HepG2 (cell line): ENCODE measurements around the gene LRRC28. TPM values are rescaled to one million over a fixed set of nuclear protein-coding genes. Genes with fewer than 3 reads are reported as not detected.

Experiments
- ATAC-seq: fragments of 200-7000 bp; cut with Tn5 transposase; 3 replicates; pipeline ENCODE4 v1.9.1; 2020; ENCODE audit warnings: mild to moderate bottlenecking, moderate library complexity
- BruUV-seq: library from RNA; stranded (reverse); fragments of 400-500 nt; replicated peaks from 2 replicates; lab custom pipeline; 2021; lab: Mats Ljungman, UMichigan
- CTCF ChIA-PET: fragments of 300-600 bp; formaldehyde crosslinking; extraction: SDS; loops from one replicate; lab custom pipeline; 2021; ENCODE audit warnings: low total read pairs, inconsistent platforms, low intra/inter-chr PET ratio; lab: Yijun Ruan, JAX
- POLR2A ChIA-PET: fragments of 350-600 bp; sonication (Branson Sonifier 250); formaldehyde crosslinking; loops from one replicate; lab custom pipeline; 2020; ENCODE audit warnings: antibody characterized with exemption, inconsistent platforms; lab: Yijun Ruan, JAX
- DNase-seq: peaks from one replicate; pipeline ENCODE4 v3.0.0-alpha.2; 2015; ENCODE audit warnings: low spot score
- FAIRE-seq: peaks from 3 replicates; lab custom pipeline; 2011; peaks lifted over from hg19 to GRCh38; lab: Jason Lieb, UNC
- H2AFZ ChIP-seq: one replicate; pipeline ENCODE4 v1.6.1; 2011; ENCODE audit warnings: low read length, inconsistent platforms
- H3K27ac ChIP-seq: fragments of 300-600 bp; 3 replicates; pipeline ENCODE4 v1.8.0; 2011; ENCODE audit warnings: mixed run types, mild to moderate bottlenecking, mixed read lengths, low read length, inconsistent platforms; ENCODE audit not compliant: insufficient read depth; ENCODE audit errors: extremely low read length
- H3K27me3 ChIP-seq, 2 experiments: fragments of 200-600 bp in 1 of 2; 2 replicates in 1 of 2; 3 replicates in 1 of 2; pipeline versions ENCODE4 v1.6.0 to v1.8.0; 2011; ENCODE audit warnings: low read length in 2 of 2, mild to moderate bottlenecking in 2 of 2, moderate library complexity in 2 of 2, inconsistent platforms in 1 of 2; ENCODE audit not compliant: insufficient read depth in 2 of 2, control insufficient read depth in 1 of 2
- H3K36me3 ChIP-seq, 2 experiments: fragments of 200-600 bp in 1 of 2; replicated peaks in 1 of 2; 2 replicates in 1 of 2; 3 replicates in 1 of 2; pipeline versions ENCODE4 v1.5.1 to v1.8.0; 2011; ENCODE audit warnings: low read length in 2 of 2, inconsistent platforms in 1 of 2; ENCODE audit not compliant: insufficient read depth in 2 of 2, control insufficient read depth in 1 of 2
- H3K4me1 ChIP-seq: 2 replicates; pipeline ENCODE4 v1.5.1; 2012; ENCODE audit warnings: low read length, inconsistent platforms; ENCODE audit not compliant: insufficient read depth
- H3K4me2 ChIP-seq: 2 replicates; pipeline ENCODE4 v1.6.0; 2011; ENCODE audit warnings: low read depth, low read length, inconsistent platforms
- H3K4me3 ChIP-seq, 3 experiments: fragments of 200-600 bp in 1 of 3; sonication (generic), shearing (Covaris generic) in 1 of 3; replicated peaks in 1 of 3; 2 replicates each; pipeline ENCODE4 v1.5.1; 2011 to 2016; ENCODE audit warnings: low read length in 3 of 3, inconsistent platforms in 2 of 3, low read depth in 2 of 3, mild to moderate bottlenecking in 2 of 3, control low read depth in 1 of 3, mixed read lengths in 1 of 3; ENCODE audit not compliant: insufficient read depth in 1 of 3
- H3K79me2 ChIP-seq: one replicate; pipeline ENCODE4 v1.6.1; 2011; ENCODE audit warnings: low read length, inconsistent platforms; ENCODE audit not compliant: insufficient read depth
- H3K9ac ChIP-seq: 2 replicates; pipeline ENCODE4 v1.6.0; 2011; ENCODE audit warnings: mild to moderate bottlenecking, low read depth, low read length, inconsistent platforms; ENCODE audit not compliant: insufficient read depth
- H3K9me3 ChIP-seq: 2 replicates; pipeline ENCODE4 v1.5.1; 2012; ENCODE audit warnings: mild to moderate bottlenecking, low read length
- H4K20me1 ChIP-seq: 2 replicates; pipeline ENCODE4 v1.6.0; 2011; ENCODE audit warnings: inconsistent platforms, mild to moderate bottlenecking, low read length, moderate library complexity; ENCODE audit not compliant: insufficient read depth
- HIVEP1 ChIP-seq: sonication (generic); formaldehyde crosslinking; IDR thresholded peaks from 2 replicates; pipeline ENCODE4 v1.4.0; 2020; ENCODE audit warnings: mild to moderate bottlenecking, missing genetic modification reagents
- HOMEZ ChIP-seq: IDR thresholded peaks from 2 replicates; pipeline ENCODE4 v1.6.1; 2016; ENCODE audit warnings: low read depth
- KDM4B ChIP-seq: sonication (generic); formaldehyde crosslinking; IDR thresholded peaks from 2 replicates; pipeline ENCODE4 v1.4.0; 2020; ENCODE audit warnings: missing genetic modification reagents
- MAF1 ChIP-seq: sonication (generic); formaldehyde crosslinking; IDR thresholded peaks from 2 replicates; pipeline ENCODE4 v1.5.0; 2020; ENCODE audit warnings: missing genetic modification reagents, borderline replicate concordance
- MLX ChIP-seq: IDR thresholded peaks from 2 replicates; pipeline ENCODE4 v1.6.1; 2016
- NFIB ChIP-seq: sonication (generic); formaldehyde crosslinking; IDR thresholded peaks from 2 replicates; pipeline ENCODE4 v1.9.0; 2021; ENCODE audit warnings: missing genetic modification reagents, mild to moderate bottlenecking, borderline replicate concordance
- NONO ChIP-seq, 2 experiments: fragments of 450-650 bp in 1 of 2; sonication (generic) in 1 of 2; formaldehyde crosslinking in 1 of 2; IDR thresholded peaks in 1 of 2; conservative IDR thresholded peaks in 1 of 2; 2 replicates each; pipeline versions ENCODE4 v1.6.1 to v1.8.0; 2017 to 2022; ENCODE audit warnings: mild to moderate bottlenecking in 1 of 2, missing genetic modification reagents in 1 of 2, moderate library complexity in 1 of 2
- POLR2AphosphoS5 ChIP-seq: IDR thresholded peaks from 2 replicates; pipeline ENCODE4 v1.6.1; 2012; ENCODE audit warnings: low read depth, low read length
- RBAK ChIP-seq: sonication (generic); formaldehyde crosslinking; IDR thresholded peaks from 2 replicates; pipeline ENCODE4 v1.5.1; 2020; ENCODE audit warnings: mild to moderate bottlenecking, missing genetic modification reagents
- SATB2 ChIP-seq: sonication (generic); formaldehyde crosslinking; IDR thresholded peaks from 2 replicates; pipeline ENCODE4 v1.5.0; 2020; ENCODE audit warnings: missing genetic modification reagents
- SIX4 ChIP-seq: sonication (generic); formaldehyde crosslinking; IDR thresholded peaks from 2 replicates; pipeline ENCODE4 v1.4.0; 2020; ENCODE audit warnings: missing genetic modification reagents
- THRA ChIP-seq: sonication (generic); formaldehyde crosslinking; IDR thresholded peaks from 2 replicates; pipeline ENCODE4 v1.4.0; 2020; ENCODE audit warnings: missing genetic modification reagents, borderline replicate concordance
- ZBTB34 ChIP-seq: sonication (generic); formaldehyde crosslinking; IDR thresholded peaks from 2 replicates; pipeline ENCODE4 v1.8.0; 2022; ENCODE audit warnings: mild to moderate bottlenecking, missing genetic modification reagents
- ZNF160 ChIP-seq: sonication (generic); formaldehyde crosslinking; IDR thresholded peaks from 2 replicates; pipeline ENCODE4 v1.8.0; 2022; ENCODE audit warnings: mild to moderate bottlenecking, inconsistent platforms, missing genetic modification reagents
- ZNF282 ChIP-seq: fragments of 450-650 bp; IDR thresholded peaks from 2 replicates; pipeline ENCODE4 v1.6.1; 2018; ENCODE audit not compliant: partially characterized antibody
- ZNF607 ChIP-seq: sonication (generic); formaldehyde crosslinking; IDR thresholded peaks from 2 replicates; pipeline ENCODE4 v1.5.1; 2020; ENCODE audit warnings: missing genetic modification reagents, mild to moderate bottlenecking, borderline replicate concordance
- ZNF7 ChIP-seq: IDR thresholded peaks from 2 replicates; pipeline ENCODE4 v1.6.1; 2016; ENCODE audit warnings: missing biosample characterization, missing genetic modification reagents
- ZNF784 ChIP-seq: sonication (generic); formaldehyde crosslinking; IDR thresholded peaks from 2 replicates; pipeline ENCODE4 v1.5.1; 2020; ENCODE audit warnings: missing genetic modification reagents, mild to moderate bottlenecking, borderline replicate concordance
- ZSCAN22 ChIP-seq: sonication (generic); formaldehyde crosslinking; IDR thresholded peaks from 2 replicates; pipeline ENCODE4 v1.4.0; 2020; ENCODE audit warnings: mild to moderate bottlenecking, missing genetic modification reagents
- WGBS: methylation state at CpG from one replicate; pipeline ENCODE4 v1.1.6; 2017; ENCODE audit warnings: low lambda C conversion rate; 5-methylcytosine and 5-hydroxymethylcytosine counted together
- in situ Hi-C: cut with HindIII; loops from 2 replicates; pipeline ENCODE4 v1.10.0; 2017; ENCODE audit warnings: low pct_unique_long_range_greater_than_20kb; ENCODE audit not compliant: extremely low pct_ligation_motif_present
- intact Hi-C: fragments of 100-400 bp; cut with micrococcal nuclease; formaldehyde crosslinking; loops from one replicate; pipeline ENCODE4 v1.10.0; 2022; ENCODE audit not compliant: unreplicated experiment
- polyA plus RNA-seq, 8 experiments: library from polyadenylated mRNA; depleted of rRNA in 3 of 8; stranded (reverse) in 7 of 8; unstranded in 1 of 8; fragments of >200 nt; fragmentation: Illumina TruSeq in 4 of 8; extraction: Trizol in 4 of 8; gene quantifications; 2 replicates each; pipeline versions ENCODE4 v1.2.1 to v1.2.3, GENCODE V29; 2011 to 2016; ENCODE audit warnings: low read depth in 4 of 8, missing spikeins in 1 of 8, mixed read lengths in 1 of 8; ENCODE audit not compliant: insufficient read depth in 1 of 8
- total RNA-seq, 5 experiments: library from RNA; depleted of rRNA; stranded (reverse); fragments of >200 nt; fragmentation: Illumina TruSeq; extraction: Trizol; gene quantifications; 2 replicates each; pipeline ENCODE4 v1.2.3, GENCODE V29; 2016; ENCODE audit warnings: low read depth in 1 of 5

The LRRC28 gene
- total and polyA plus RNA-seq, 2 of the 13 experiments (the other 11 are each of a cell fraction or from before 2014, with no cell fraction given), result 17.5 to 21.3 TPM

GRCh38 chr15:99413955-99414754, 162.9 kb downstream of the LRRC28 start:
- no peak overlapping the region for H3K9ac ChIP-seq
- intact Hi-C loops, result no loop called here
- no peaks in the 10 kb centered on the region for H4K20me1 ChIP-seq
- no peaks in the 10 kb centered on the region for H3K9me3 ChIP-seq
- no TSS peak for BruUV-seq
- FAIRE-seq (no peak), DNase-seq (no peak), ATAC-seq (no peak)
- H3K36me3 ChIP-seq, result no peaks in the 10 kb centered on the region
- H3K4me2 ChIP-seq, result no peak overlapping the region
- in situ Hi-C loops, result loop anchor here (25.0 kb wide), 1 partner anchor 298 kb away; no protein-coding TSS in a partner anchor
- H2AFZ ChIP-seq, result no peak overlapping the region
- CTCF ChIA-PET, result no interaction called here
- H3K4me3 ChIP-seq, result no peak overlapping the region
- POLR2A ChIA-PET, result no interaction called here
- 74% methylated on average over 10 of the region's 21 CpGs for whole genome bisulfite sequencing
- H3K27me3 ChIP-seq, result no peaks in the 10 kb centered on the region; a peak in 1 of 5 replicates
- H3K79me2 ChIP-seq, result no peaks in the 10 kb centered on the region
- H3K27ac ChIP-seq, result no peak overlapping the region
- H3K4me1 ChIP-seq, result 0 out of 2 replicates have a peak, but pooled peaks cover 11% of the 10 kb centered on the region
- no peak for TF ChIP-seq SIX4 (CRISPR knock-in tag)
- no peak for TF ChIP-seq ZSCAN22
- no peak for TF ChIP-seq MLX (CRISPR knock-in tag)
- no peak for TF ChIP-seq HOMEZ (CRISPR knock-in tag)
- no peak for TF ChIP-seq MAF1 (CRISPR knock-in tag)
- TF ChIP-seq RBAK (CRISPR knock-in tag), result no peak
- no peak for TF ChIP-seq KDM4B
- no peak for TF ChIP-seq NONO (IDR thresholded peaks at IDR 0.05)
- TF ChIP-seq NONO (CRISPR knock-in tag; conservative IDR thresholded peaks at IDR 0.05), result no peak
- TF ChIP-seq POLR2AphosphoS5, result no peak
- no peak for TF ChIP-seq ZBTB34
- TF ChIP-seq HIVEP1 (CRISPR knock-in tag), result no peak
- no peak for TF ChIP-seq ZNF282
- no peak for TF ChIP-seq ZNF160 (CRISPR knock-in tag)
- TF ChIP-seq ZNF784 (CRISPR knock-in tag), result no peak
- TF ChIP-seq NFIB (CRISPR knock-in tag), result no peak
- no peak for TF ChIP-seq ZNF607
- TF ChIP-seq SATB2 (CRISPR knock-in tag), result no peak
- TF ChIP-seq THRA (CRISPR knock-in tag), result no peak
- no peak for TF ChIP-seq ZNF7 (CRISPR knock-in tag)
